Measurements from ENCODE around the gene AMELX. TPM values are rescaled to one million over a fixed set of nuclear protein-coding genes. Genes with fewer than 3 reads are reported as not detected.
A peak's percentile ranks its signal among the peaks of the same experiment; 100 is the strongest.

The AMELX gene
- total and polyA plus RNA-seq, 4 donors: not detected

DNA sequence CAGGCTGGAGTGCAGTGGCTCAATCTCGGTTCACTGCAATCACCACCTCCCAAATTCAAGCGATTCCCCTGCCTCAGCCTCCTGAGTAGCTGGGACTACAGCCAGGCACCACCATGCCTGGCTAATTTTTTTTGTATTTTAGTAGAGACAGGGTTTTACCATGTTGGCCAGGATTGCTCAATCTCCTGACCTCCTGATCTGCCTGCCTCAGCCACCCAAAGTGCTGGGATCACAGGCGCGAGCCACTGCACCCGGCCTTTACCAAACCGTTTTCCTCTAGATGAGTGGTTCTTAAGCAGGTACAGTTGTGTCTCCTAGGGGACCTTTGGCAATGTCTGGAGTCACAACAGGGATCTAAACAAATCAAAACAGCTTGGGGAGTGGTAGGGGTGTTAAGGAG, 11.6 kb downstream of the AMELX start:
- no peak for ATAC-seq (ENCODE audit: insufficient read depth, low FRiP score)
- H3K27ac ChIP-seq (ENCODE audit: low read depth in 1 of 2, low read length in 1 of 2): no peak overlapping the region

DNA sequence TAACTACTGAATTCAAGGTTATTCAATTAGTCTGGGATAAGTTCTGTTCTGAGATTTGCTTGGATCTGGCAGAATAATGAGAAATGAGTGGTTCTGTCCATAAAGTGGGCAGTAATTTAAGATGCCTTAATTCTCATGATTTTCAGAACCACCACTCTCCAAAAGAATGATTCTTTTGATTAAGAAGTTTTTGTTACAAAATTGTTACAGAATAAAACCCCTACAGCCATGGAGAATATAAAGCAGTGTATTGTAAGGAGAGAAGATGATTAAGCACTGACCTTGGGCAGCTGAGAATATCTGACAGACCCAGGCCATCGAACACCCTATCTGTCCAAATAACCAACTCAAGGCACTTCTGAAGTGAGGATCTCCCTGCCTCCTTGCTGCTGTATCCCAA, 12.4 kb downstream of the AMELX start:
- no peaks in the 10 kb centered on the region for H3K36me3 ChIP-seq (ENCODE audit: control insufficient read depth in 4 of 4, insufficient read depth in 4 of 4, low read length in 4 of 4)
- TF ChIP-seq, protein P1, sequence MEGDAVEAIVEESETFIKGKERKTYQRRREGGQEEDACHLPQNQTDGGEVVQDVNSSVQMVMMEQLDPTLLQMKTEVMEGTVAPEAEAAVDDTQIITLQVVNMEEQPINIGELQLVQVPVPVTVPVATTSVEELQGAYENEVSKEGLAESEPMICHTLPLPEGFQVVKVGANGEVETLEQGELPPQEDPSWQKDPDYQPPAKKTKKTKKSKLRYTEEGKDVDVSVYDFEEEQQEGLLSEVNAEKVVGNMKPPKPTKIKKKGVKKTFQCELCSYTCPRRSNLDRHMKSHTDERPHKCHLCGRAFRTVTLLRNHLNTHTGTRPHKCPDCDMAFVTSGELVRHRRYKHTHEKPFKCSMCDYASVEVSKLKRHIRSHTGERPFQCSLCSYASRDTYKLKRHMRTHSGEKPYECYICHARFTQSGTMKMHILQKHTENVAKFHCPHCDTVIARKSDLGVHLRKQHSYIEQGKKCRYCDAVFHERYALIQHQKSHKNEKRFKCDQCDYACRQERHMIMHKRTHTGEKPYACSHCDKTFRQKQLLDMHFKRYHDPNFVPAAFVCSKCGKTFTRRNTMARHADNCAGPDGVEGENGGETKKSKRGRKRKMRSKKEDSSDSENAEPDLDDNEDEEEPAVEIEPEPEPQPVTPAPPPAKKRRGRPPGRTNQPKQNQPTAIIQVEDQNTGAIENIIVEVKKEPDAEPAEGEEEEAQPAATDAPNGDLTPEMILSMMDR (IDR thresholded peaks at IDR 0.05; ENCODE audit: control extremely low read depth, extremely low read depth): no peak
- H3K27ac ChIP-seq (ENCODE audit: low read depth in 1 of 2, low read length in 1 of 2): no peak overlapping the region
- peaks cover 0 to 6% (median 0%) of the 10 kb centered on the region in 5 donors for H3K4me1 ChIP-seq (ENCODE audit: control insufficient read depth in 5 of 5, insufficient read depth in 5 of 5, low read length in 5 of 5)
- H3K27me3 ChIP-seq (ENCODE audit: control insufficient read depth in 3 of 3, insufficient read depth in 3 of 3, low read length in 2 of 3): peaks cover 0 to 28% (median 21%) of the 10 kb centered on the region in 3 donors
- DNase-seq (no peak), ATAC-seq (ENCODE audit: insufficient read depth, low FRiP score) (no peak)
- WGBS, 2 donors: 73 to 88% methylated on average over 1 of the region's 1 CpG
- H3K9ac ChIP-seq (ENCODE audit: insufficient read depth in 1 of 2, low read length in 2 of 2): no peak overlapping the region
- H3K9me3 ChIP-seq (ENCODE audit: control insufficient read depth in 4 of 4, insufficient read depth in 3 of 4, low read length in 3 of 4): no peaks in the 10 kb centered on the region
- no peak overlapping the region for H3K4me3 ChIP-seq

More for the DNA sequence above, 11.6 kb downstream of the AMELX start:
- 73 to 98% methylated on average over 6 of the region's 6 CpGs for WGBS, 2 donors
- no peak for DNase-seq
- H3K36me3 ChIP-seq (ENCODE audit: control insufficient read depth in 4 of 4, insufficient read depth in 4 of 4, low read length in 4 of 4): no peaks in the 10 kb centered on the region
- no peaks in the 10 kb centered on the region for H3K9me3 ChIP-seq (ENCODE audit: control insufficient read depth in 4 of 4, insufficient read depth in 3 of 4, low read length in 3 of 4)
- peaks cover 0 to 26% (median 21%) of the 10 kb centered on the region in 3 donors for H3K27me3 ChIP-seq (ENCODE audit: control insufficient read depth in 3 of 3, insufficient read depth in 3 of 3, low read length in 2 of 3)
- TF ChIP-seq, protein P1 (IDR thresholded peaks at IDR 0.05; ENCODE audit: control extremely low read depth, extremely low read depth): no peak
- no peak overlapping the region for H3K9ac ChIP-seq (ENCODE audit: insufficient read depth in 1 of 2, low read length in 2 of 2)
- peaks cover 0 to 6% (median 0%) of the 10 kb centered on the region in 5 donors for H3K4me1 ChIP-seq (ENCODE audit: control insufficient read depth in 5 of 5, insufficient read depth in 5 of 5, low read length in 5 of 5)
- no peak overlapping the region for H3K4me3 ChIP-seq

DNA sequence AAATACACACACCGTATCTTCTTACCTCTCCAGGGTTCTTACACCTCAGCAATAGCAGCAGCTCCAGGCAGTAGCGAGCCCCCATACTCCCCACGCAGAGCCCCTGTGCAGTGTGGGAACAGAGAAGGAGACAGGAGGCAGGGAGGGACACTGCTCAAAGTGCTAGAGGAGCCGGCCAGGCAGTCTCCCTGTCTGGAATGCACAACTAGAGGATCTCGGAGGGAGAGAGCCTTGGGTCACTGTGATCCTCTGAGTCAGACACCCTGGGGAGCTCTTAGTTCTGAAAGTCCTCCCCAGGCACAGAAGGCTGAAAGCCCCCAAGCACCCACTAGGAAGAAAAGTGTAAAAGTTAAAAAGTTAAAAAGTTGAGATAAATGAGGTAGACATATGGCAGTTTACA, 16.0 kb downstream of the AMELX start:
- no peaks in the 10 kb centered on the region for H3K36me3 ChIP-seq (ENCODE audit: control insufficient read depth in 4 of 4, insufficient read depth in 4 of 4, low read length in 4 of 4)
- TF ChIP-seq, protein P1 (IDR thresholded peaks at IDR 0.05; ENCODE audit: control extremely low read depth, extremely low read depth): no peak
- ATAC-seq (ENCODE audit: insufficient read depth, low FRiP score) (no peak), DNase-seq (no peak)
- WGBS, 2 donors: 73 to 82% methylated on average over 5 of the region's 5 CpGs
- peaks cover 0 to 41% (median 14%) of the 10 kb centered on the region in 3 donors for H3K27me3 ChIP-seq (ENCODE audit: control insufficient read depth in 3 of 3, insufficient read depth in 3 of 3, low read length in 2 of 3)
- peaks cover 0 to 22% (median 0%) of the 10 kb centered on the region in 5 donors for H3K4me1 ChIP-seq (ENCODE audit: control insufficient read depth in 5 of 5, insufficient read depth in 5 of 5, low read length in 5 of 5)
- H3K27ac ChIP-seq (ENCODE audit: low read depth in 1 of 2, low read length in 1 of 2): no peak overlapping the region
- H3K9me3 ChIP-seq (ENCODE audit: control insufficient read depth in 4 of 4, insufficient read depth in 3 of 4, low read length in 3 of 4): no peaks in the 10 kb centered on the region
- H3K4me3 ChIP-seq: no peak overlapping the region
- H3K9ac ChIP-seq (ENCODE audit: insufficient read depth in 1 of 2, low read length in 2 of 2): no peak overlapping the region

DNA sequence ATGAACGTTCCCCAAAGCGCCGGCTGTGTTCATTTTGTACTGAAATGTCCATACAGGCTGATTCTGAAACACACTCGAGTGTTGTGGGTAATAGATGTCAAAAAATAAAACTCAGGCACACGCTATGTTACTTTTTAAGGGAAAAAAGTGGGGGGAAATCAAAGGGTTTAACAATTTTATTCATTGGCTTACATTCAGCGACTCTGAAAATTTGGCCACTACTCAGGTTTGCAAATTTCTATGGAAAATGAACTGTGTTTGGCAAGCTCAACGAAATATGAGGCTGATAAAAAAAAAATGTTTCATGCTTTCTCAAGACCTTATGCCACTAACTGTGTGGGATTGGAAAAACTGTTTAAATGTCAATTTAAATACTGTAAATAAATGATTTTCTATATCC, 18.5 kb downstream of the AMELX start:
- ATAC-seq (ENCODE audit: insufficient read depth, low FRiP score) (no peak), DNase-seq (peak; percentile 32 to 91 (median 90))
- TF ChIP-seq, protein P1 (IDR thresholded peaks at IDR 0.05; ENCODE audit: control extremely low read depth, extremely low read depth): no peak
- Histone ChIP-seq H3K9ac (ENCODE audit: insufficient read depth in 1 of 2, low read length in 2 of 2) (no peak overlapping the region), H3K27me3 (ENCODE audit: control insufficient read depth in 3 of 3, insufficient read depth in 3 of 3, low read length in 2 of 3) (peaks cover 0 to 35% (median 9%) of the 10 kb centered on the region in 3 donors), H3K4me3 (no peak overlapping the region), H3K36me3 (ENCODE audit: control insufficient read depth in 4 of 4, insufficient read depth in 4 of 4, low read length in 4 of 4) (no peaks in the 10 kb centered on the region), H3K27ac (ENCODE audit: low read depth in 1 of 2, low read length in 1 of 2) (no peak overlapping the region), H3K9me3 (ENCODE audit: control insufficient read depth in 4 of 4, insufficient read depth in 3 of 4, low read length in 3 of 4) (no peaks in the 10 kb centered on the region), H3K4me1 (ENCODE audit: control insufficient read depth in 5 of 5, insufficient read depth in 5 of 5, low read length in 5 of 5) (peaks cover 0 to 22% (median 0%) of the 10 kb centered on the region in 5 donors)
- whole genome bisulfite sequencing, 2 donors: 60 to 75% methylated on average over 7 of the region's 7 CpGs
